Ovary (tissue), 3 donors: ENCODE measurements around the gene PGAM2.

Experiments used
- EP300 ChIP-seq: sonication (generic); formaldehyde crosslinking; IDR thresholded peaks from one replicate; pipeline ENCODE4 v1.6.1; 2017; ENCODE audit warnings: antibody characterized with exemption
- POLR2A ChIP-seq: fragments of 450-650 bp; IDR thresholded peaks from one replicate; pipeline ENCODE4 v1.6.1; 2017; ENCODE audit warnings: antibody characterized with exemption, mild to moderate bottlenecking, moderate library complexity
- TF ChIP-seq, protein P1 (sequence below), 3 donors: fragments of 450-650 bp in 2 of 3; fragments of 200-600 bp in 1 of 3; IDR thresholded peaks; one replicate each; pipeline versions ENCODE4 v1.5.1 to v1.8.0; 2016 to 2022; ENCODE audit warnings: antibody characterized with exemption in 3 of 3, mild to moderate bottlenecking in 1 of 3
- donor health status: DM: no; HTN: no; CAD: no.

DNA sequence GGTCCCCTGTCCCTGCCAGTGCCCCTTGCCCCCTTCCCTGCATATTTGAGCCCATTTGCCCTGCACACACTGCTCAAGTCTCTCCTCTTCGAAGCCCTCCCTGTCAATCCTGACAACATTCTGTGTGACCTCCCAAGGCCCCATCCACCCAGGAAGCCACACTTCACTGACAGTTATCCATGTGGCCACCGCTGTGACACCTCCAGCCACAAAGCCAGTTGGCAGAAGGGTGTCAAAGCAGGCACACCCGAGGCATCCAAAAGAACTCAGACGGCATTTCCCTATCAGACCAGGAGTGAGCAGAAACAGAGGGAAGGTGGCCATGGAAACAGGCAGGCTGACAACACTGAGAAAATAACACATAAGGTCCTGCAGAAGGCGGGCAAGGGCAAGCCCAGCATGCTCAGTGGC lies 12.3 kb upstream of the PGAM2 start:
- TF ChIP-seq POLR2A (no peak), EP300 (no peak)
- TF ChIP-seq, protein P1, sequence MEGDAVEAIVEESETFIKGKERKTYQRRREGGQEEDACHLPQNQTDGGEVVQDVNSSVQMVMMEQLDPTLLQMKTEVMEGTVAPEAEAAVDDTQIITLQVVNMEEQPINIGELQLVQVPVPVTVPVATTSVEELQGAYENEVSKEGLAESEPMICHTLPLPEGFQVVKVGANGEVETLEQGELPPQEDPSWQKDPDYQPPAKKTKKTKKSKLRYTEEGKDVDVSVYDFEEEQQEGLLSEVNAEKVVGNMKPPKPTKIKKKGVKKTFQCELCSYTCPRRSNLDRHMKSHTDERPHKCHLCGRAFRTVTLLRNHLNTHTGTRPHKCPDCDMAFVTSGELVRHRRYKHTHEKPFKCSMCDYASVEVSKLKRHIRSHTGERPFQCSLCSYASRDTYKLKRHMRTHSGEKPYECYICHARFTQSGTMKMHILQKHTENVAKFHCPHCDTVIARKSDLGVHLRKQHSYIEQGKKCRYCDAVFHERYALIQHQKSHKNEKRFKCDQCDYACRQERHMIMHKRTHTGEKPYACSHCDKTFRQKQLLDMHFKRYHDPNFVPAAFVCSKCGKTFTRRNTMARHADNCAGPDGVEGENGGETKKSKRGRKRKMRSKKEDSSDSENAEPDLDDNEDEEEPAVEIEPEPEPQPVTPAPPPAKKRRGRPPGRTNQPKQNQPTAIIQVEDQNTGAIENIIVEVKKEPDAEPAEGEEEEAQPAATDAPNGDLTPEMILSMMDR (IDR thresholded peaks at IDR 0.05), result no peak
